Measurements from ENCODE around the gene MBOAT1. TPM values are rescaled to one million over a fixed set of nuclear protein-coding genes. Genes with fewer than 3 reads are reported as not detected.

Gene MBOAT1
- total RNA-seq, 1 donor from 2014 or later, result 6.6 TPM

DNA sequence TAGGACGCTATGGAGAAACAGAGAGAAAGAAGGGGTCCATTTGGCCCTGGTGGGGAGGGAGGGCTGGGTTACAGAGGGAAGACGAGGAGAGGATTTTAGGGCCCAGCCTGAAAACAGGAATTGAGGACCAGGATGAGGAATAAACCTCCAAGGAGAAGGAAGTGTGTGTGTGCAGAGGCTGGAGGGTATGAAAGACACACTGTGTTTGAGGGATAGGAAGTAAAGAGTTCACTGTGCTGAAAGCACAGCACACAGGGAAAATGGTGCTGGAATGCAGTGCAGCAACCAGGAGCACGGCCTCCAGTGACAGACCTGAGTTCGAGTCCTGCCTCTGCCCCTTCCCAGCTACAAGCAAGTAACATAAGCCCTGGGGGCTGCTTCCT, 7.8 kb downstream of the MBOAT1 start:
- TF ChIP-seq, protein P1, sequence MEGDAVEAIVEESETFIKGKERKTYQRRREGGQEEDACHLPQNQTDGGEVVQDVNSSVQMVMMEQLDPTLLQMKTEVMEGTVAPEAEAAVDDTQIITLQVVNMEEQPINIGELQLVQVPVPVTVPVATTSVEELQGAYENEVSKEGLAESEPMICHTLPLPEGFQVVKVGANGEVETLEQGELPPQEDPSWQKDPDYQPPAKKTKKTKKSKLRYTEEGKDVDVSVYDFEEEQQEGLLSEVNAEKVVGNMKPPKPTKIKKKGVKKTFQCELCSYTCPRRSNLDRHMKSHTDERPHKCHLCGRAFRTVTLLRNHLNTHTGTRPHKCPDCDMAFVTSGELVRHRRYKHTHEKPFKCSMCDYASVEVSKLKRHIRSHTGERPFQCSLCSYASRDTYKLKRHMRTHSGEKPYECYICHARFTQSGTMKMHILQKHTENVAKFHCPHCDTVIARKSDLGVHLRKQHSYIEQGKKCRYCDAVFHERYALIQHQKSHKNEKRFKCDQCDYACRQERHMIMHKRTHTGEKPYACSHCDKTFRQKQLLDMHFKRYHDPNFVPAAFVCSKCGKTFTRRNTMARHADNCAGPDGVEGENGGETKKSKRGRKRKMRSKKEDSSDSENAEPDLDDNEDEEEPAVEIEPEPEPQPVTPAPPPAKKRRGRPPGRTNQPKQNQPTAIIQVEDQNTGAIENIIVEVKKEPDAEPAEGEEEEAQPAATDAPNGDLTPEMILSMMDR (IDR thresholded peaks at IDR 0.05), result no peak
- Mint-ChIP-seq H3K27me3 (ENCODE audit: unreplicated experiment) (no peaks in the 10 kb centered on the region), H3K27ac (ENCODE audit: unreplicated experiment) (no peak overlapping the region), H3K36me3 (ENCODE audit: unreplicated experiment) (no peaks in the 10 kb centered on the region), H3K4me3 (ENCODE audit: unreplicated experiment) (no peak overlapping the region), H3K4me1 (ENCODE audit: unreplicated experiment) (peaks cover 25% of the 10 kb centered on the region), H3K9me3 (ENCODE audit: unreplicated experiment) (no peaks in the 10 kb centered on the region)
- DNase-seq (ENCODE audit: extremely low spot score, unreplicated experiment), result no peak

DNA sequence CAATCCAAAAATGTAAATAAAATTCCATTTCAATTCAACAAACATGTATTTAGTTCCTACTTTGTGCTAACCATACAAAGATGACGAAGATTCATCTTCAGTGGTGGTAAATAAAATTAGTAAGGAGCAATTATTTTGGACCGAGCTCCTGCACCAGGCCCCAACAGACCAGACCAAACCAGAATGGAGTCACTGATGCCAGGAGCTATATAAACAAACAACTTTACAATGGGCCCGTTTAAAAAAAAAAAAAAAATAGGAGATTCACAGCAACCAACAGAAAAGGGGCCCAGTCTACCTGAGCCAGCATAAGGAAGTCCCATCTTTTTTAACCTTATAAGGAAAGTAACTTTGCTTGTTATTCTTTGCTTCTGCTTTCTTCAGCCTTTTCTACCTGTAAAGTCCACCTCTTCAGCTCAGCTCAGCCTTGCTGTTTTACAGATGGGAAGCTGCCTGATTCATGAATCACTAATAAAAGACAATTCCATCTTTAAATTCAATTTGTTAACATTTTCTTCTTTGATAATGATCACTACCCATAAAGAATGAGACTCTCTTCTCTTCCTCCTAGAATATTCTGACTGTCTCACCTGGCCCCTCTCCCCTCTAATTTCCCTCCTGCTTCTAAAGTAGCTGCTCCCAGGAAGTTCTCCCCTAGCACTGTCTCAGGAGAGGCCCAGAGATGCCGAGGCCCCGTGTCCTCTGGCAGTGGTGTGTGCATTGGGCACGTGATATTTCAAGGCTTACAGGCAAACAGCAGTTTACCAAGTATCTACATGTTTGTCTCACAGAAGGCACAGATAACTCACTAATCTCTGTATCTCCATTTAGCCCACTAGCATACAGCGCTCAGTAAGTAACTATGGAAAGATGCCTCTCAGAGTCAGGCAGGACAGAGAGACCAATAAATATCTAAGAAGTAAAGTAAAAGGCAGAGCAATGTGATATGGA, 8.4 kb downstream of the MBOAT1 start:
- no peak overlapping the region for H3K27ac Mint-ChIP-seq (ENCODE audit: unreplicated experiment)
- DNase-seq (ENCODE audit: extremely low spot score, unreplicated experiment), result no peak
- peaks cover 25% of the 10 kb centered on the region for H3K4me1 Mint-ChIP-seq (ENCODE audit: unreplicated experiment)
- H3K9me3 Mint-ChIP-seq (ENCODE audit: unreplicated experiment), result no peaks in the 10 kb centered on the region
- no peak overlapping the region for H3K4me3 Mint-ChIP-seq (ENCODE audit: unreplicated experiment)
- H3K36me3 Mint-ChIP-seq (ENCODE audit: unreplicated experiment), result no peaks in the 10 kb centered on the region
- H3K27me3 Mint-ChIP-seq (ENCODE audit: unreplicated experiment), result no peaks in the 10 kb centered on the region
- TF ChIP-seq, protein P1 (IDR thresholded peaks at IDR 0.05), result no peak

DNA sequence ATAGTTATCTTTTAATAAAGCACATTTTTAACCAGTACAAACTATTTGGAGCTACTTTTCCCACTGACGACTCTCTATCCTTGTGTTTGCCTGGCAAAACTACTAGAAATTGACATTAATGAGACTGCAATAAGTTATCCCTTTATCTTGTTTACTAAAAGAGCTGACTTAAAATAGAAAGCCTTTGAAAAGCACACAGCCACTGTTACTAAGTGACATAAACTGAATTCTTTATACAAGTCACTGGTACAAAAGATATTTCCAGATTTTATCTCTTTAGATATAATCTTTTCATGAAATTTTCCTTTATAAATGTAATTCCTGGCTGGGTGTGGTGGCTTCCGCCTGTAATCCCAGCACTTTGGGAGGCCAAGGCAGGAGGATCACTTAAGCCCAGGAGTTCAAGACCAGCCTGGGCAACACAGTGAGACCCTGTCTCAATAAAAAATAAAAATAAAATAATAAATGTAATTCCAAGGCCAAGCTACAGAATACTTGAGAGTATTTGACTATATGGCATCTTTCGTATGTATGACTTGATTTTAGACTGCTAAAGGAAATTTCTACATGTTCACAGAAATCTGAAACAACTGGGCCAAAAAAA, 9.5 kb downstream of the MBOAT1 start:
- no peaks in the 10 kb centered on the region for H3K27me3 Mint-ChIP-seq (ENCODE audit: unreplicated experiment)
- TF ChIP-seq, protein P1 (IDR thresholded peaks at IDR 0.05), result no peak
- no peaks in the 10 kb centered on the region for H3K9me3 Mint-ChIP-seq (ENCODE audit: unreplicated experiment)
- peaks cover 25% of the 10 kb centered on the region for H3K4me1 Mint-ChIP-seq (ENCODE audit: unreplicated experiment)
- H3K36me3 Mint-ChIP-seq (ENCODE audit: unreplicated experiment), result no peaks in the 10 kb centered on the region
- H3K4me3 Mint-ChIP-seq (ENCODE audit: unreplicated experiment), result no peak overlapping the region
- DNase-seq (ENCODE audit: extremely low spot score, unreplicated experiment), result no peak
- H3K27ac Mint-ChIP-seq (ENCODE audit: unreplicated experiment), result peak overlapping the region; percentile 27

DNA sequence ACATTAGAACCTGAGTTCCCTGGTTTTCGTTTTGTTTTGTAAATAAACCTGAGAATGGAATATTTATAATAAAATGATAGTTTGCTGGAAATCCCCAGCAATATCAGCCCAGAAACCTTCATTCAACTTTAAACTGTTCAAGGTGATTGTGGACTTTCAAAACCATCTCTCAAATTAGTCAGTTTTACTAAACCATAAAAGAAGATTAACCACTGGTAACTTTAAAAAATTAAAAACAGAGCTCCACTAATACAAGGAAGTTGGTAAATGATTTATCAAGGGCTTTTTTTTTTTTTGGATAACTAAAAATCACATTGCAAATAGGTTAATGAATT, 10.0 kb downstream of the MBOAT1 start:
- Mint-ChIP-seq H3K27ac (ENCODE audit: unreplicated experiment) (no peak overlapping the region), H3K4me3 (ENCODE audit: unreplicated experiment) (no peak overlapping the region), H3K36me3 (ENCODE audit: unreplicated experiment) (no peaks in the 10 kb centered on the region), H3K4me1 (ENCODE audit: unreplicated experiment) (peaks cover 28% of the 10 kb centered on the region), H3K9me3 (ENCODE audit: unreplicated experiment) (no peaks in the 10 kb centered on the region), H3K27me3 (ENCODE audit: unreplicated experiment) (no peaks in the 10 kb centered on the region)
- DNase-seq (ENCODE audit: extremely low spot score, unreplicated experiment), result no peak
- TF ChIP-seq, protein P1 (IDR thresholded peaks at IDR 0.05), result no peak
